WTC11 (cell line): ENCODE measurements around the gene SWI5. TPM values are rescaled to one million over a fixed set of nuclear protein-coding genes. Genes with fewer than 3 reads are reported as not detected.

Source experiments
- AFF4 ChIP-seq: sonication (generic); formaldehyde crosslinking; IDR thresholded peaks from 2 replicates; pipeline ENCODE4 v1.8.1; 2023; ENCODE audit warnings: mild to moderate bottlenecking, missing genetic modification reagents, borderline replicate concordance
- IRF2 ChIP-seq: sonication (generic); formaldehyde crosslinking; IDR thresholded peaks from 2 replicates; pipeline ENCODE4 v1.8.0; 2022; ENCODE audit warnings: low read depth, missing genetic modification reagents, borderline replicate concordance
- KAT7 ChIP-seq: sonication (generic); formaldehyde crosslinking; IDR thresholded peaks from 2 replicates; pipeline ENCODE4 v1.8.1; 2023; ENCODE audit warnings: missing genetic modification reagents, mild to moderate bottlenecking, borderline replicate concordance
- MLX ChIP-seq: sonication (generic); formaldehyde crosslinking; IDR thresholded peaks from 2 replicates; pipeline ENCODE4 v1.8.1; 2023; ENCODE audit warnings: mild to moderate bottlenecking, missing genetic modification reagents, moderate library complexity
- OVOL2 ChIP-seq: fragments of 250-450 bp; sonication (Bioruptor Pico); IDR thresholded peaks from 2 replicates; pipeline ENCODE4 v1.9.0; 2021; ENCODE audit warnings: mild to moderate bottlenecking, borderline replicate concordance
- PRDM15 ChIP-seq: sonication (generic); formaldehyde crosslinking; IDR thresholded peaks from 2 replicates; pipeline ENCODE4 v1.8.0; 2022; ENCODE audit warnings: missing genetic modification reagents
- PRRX2 ChIP-seq: fragments of 250-450 bp; sonication (Bioruptor Pico); IDR thresholded peaks from 2 replicates; pipeline ENCODE4 v1.8.0; 2021; ENCODE audit warnings: mild to moderate bottlenecking
- RELA ChIP-seq: sonication (generic); formaldehyde crosslinking; IDR thresholded peaks from 2 replicates; pipeline ENCODE4 v1.8.1; 2022; ENCODE audit warnings: missing genetic modification reagents, mild to moderate bottlenecking, borderline replicate concordance
- SMAD3 ChIP-seq: sonication (generic); formaldehyde crosslinking; IDR thresholded peaks from 2 replicates; pipeline ENCODE4 v1.8.0; 2022; ENCODE audit warnings: missing genetic modification reagents, mild to moderate bottlenecking, borderline replicate concordance
- SP1 ChIP-seq: sonication (generic); formaldehyde crosslinking; conservative IDR thresholded peaks from 2 replicates; pipeline ENCODE4 v1.8.1; 2022; ENCODE audit warnings: missing genetic modification reagents
- USF1 ChIP-seq: sonication (generic); formaldehyde crosslinking; IDR thresholded peaks from 2 replicates; pipeline ENCODE4 v1.8.0; 2022; ENCODE audit warnings: mild to moderate bottlenecking, missing genetic modification reagents
- ZNF425 ChIP-seq: fragments of 250-450 bp; sonication (Bioruptor Pico); conservative IDR thresholded peaks from 2 replicates; pipeline ENCODE4 v1.9.0; 2021; ENCODE audit warnings: mild to moderate bottlenecking
- ZNF671 ChIP-seq: fragments of 250-450 bp; sonication (Bioruptor Pico); IDR thresholded peaks from 2 replicates; pipeline ENCODE4 v1.8.0; 2021; ENCODE audit warnings: mild to moderate bottlenecking
- total RNA-seq: library from RNA; stranded (reverse); gene quantifications from 3 replicates; pipeline ENCODE4 v1.2.3, GENCODE V29; 2021

Gene SWI5
- total RNA-seq, 1 experiment from 2014 or later = 26.2 TPM

- TF ChIP-seq AFF4 (CRISPR knock-in tag) (no peak), IRF2 (CRISPR knock-in tag) (no peak), SMAD3 (CRISPR knock-in tag) (no peak), PRDM15 (CRISPR knock-in tag) (no peak), MLX (CRISPR knock-in tag) (0 out of 2 replicates have a peak, but pooled peaks have one; percentile 19), RELA (CRISPR knock-in tag) (0 out of 2 replicates have a peak, but pooled peaks have one; percentile 51), USF1 (CRISPR knock-in tag) (peak; percentile 24; the same call in 1 of the 2 replicates), SP1 (CRISPR knock-in tag) (peak; percentile 91), KAT7 (CRISPR knock-in tag) (peak; percentile 30; the same call in 1 of the 2 replicates), PRRX2 (CRISPR knock-in tag) (no peak), ZNF425 (CRISPR knock-in tag) (no peak), OVOL2 (CRISPR knock-in tag) (no peak), ZNF671 (CRISPR knock-in tag) (no peak)
- TF ChIP-seq, all 79 proteins: peak for 11
These were observed 46.5 kb downstream of the SWI5 start, which contains the start of the genes COQ4 and TRUB2 (continued) for GRCh38 chr9:128322404-128323211.
